Measurements from ENCODE around the gene EEPD1. TPM values are rescaled to one million over a fixed set of nuclear protein-coding genes. Genes with fewer than 3 reads are reported as not detected.

Gene EEPD1
- total RNA-seq, 4 donors from 2014 or later, result 1.8 to 18.4 (median 11.2) TPM

GRCh38 chr7:36297364-36298009 lies 144.4 kb downstream of the EEPD1 start:
- intact Hi-C loops (cut with DNase I; ENCODE audit: low total_unique reads), result no loop called here
- DNase-seq, result no peak
- H3K27me3 ChIP-seq, result no peaks in the 10 kb centered on the region
- no peaks in the 10 kb centered on the region for H3K36me3 ChIP-seq
- no peaks in the 10 kb centered on the region for H3K4me1 ChIP-seq
- TF ChIP-seq POLR2A (IDR thresholded peaks at IDR 0.05) (no peak), CTCF (IDR thresholded peaks at IDR 0.05) (no peak)
- no peak overlapping the region for H3K27ac ChIP-seq
- H3K4me3 ChIP-seq, result no peak overlapping the region
- H3K9me3 ChIP-seq, result no peaks in the 10 kb centered on the region

DNA sequence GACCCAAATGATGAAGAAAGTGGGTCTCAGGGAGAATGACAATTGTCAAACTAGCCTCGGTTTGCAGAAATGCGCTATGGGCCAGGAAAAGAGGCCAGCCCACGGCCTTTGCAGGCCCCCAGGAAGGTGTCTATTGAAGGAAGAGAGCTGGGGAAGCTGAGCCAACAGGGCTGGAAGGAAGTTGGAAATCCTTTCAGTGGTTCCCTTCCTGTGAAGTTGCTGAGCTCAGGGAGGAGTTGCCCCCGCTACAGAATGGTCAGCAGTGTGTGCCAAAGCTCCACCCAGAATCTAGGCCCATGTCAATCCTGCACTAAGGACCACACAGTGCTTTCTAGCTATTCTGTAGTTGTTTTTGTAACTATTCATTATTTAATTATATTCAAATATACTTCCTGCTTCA lies 145.1 kb downstream of the EEPD1 start:
- Histone ChIP-seq H3K27ac (no peak overlapping the region), H3K4me3 (no peak overlapping the region), H3K4me1 (no peaks in the 10 kb centered on the region), H3K9me3 (no peaks in the 10 kb centered on the region), H3K36me3 (no peaks in the 10 kb centered on the region), H3K27me3 (no peaks in the 10 kb centered on the region)
- intact Hi-C loops (cut with DNase I; ENCODE audit: low total_unique reads), result no loop called here
- TF ChIP-seq CTCF (IDR thresholded peaks at IDR 0.05) (no peak), POLR2A (IDR thresholded peaks at IDR 0.05) (no peak)
- no peak for DNase-seq

GRCh38 chr7:36299223-36299774 lies 146.2 kb downstream of the EEPD1 start:
- peaks cover 0 to 6% of the 10 kb centered on the region in 2 donors for H3K4me1 ChIP-seq
- H3K27me3 ChIP-seq, result no peaks in the 10 kb centered on the region
- no peak overlapping the region for H3K27ac ChIP-seq
- no peak overlapping the region for H3K4me3 ChIP-seq
- H3K9me3 ChIP-seq, result no peaks in the 10 kb centered on the region
- TF ChIP-seq CTCF (IDR thresholded peaks at IDR 0.05) (no peak), POLR2A (IDR thresholded peaks at IDR 0.05) (no peak)
- no peak for DNase-seq
- intact Hi-C loops (cut with DNase I; ENCODE audit: low total_unique reads), result no loop called here
- no peaks in the 10 kb centered on the region for H3K36me3 ChIP-seq

DNA sequence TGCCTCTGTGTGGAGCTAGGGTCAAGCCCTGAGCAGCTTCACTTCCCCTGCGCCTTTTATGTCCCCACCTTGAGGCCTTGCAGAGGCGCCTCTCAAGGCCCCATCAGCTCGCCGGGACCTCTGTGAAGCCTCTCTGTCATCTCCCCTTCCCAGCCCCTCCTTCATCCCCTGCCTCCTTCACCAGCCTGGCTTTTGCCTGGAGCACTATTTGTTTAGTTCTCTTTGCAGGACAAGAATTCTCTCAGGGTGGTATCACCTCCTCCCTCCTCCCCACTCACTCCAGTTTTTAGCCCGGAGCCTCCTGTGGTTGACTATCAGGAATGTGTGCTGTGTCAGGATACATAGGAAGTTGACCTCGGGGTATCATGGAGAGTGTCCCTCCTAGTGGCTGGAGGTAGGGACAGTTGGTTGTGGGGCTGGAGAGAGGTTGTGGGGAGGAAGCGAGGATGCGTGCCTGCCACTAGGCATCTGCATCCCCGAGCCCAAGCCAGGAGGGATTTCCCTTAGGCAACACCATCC lies 146.8 kb downstream of the EEPD1 start:
- no peaks in the 10 kb centered on the region for H3K27me3 ChIP-seq

More for the DNA sequence above, 146.8 kb downstream of the EEPD1 start:
- no peak for DNase-seq
- H3K4me1 ChIP-seq, result peaks cover 0 to 6% of the 10 kb centered on the region in 2 donors
- H3K27ac ChIP-seq, result no peak overlapping the region
- H3K9me3 ChIP-seq, result no peaks in the 10 kb centered on the region
- H3K36me3 ChIP-seq, result no peaks in the 10 kb centered on the region
- no peak overlapping the region for H3K4me3 ChIP-seq
- TF ChIP-seq POLR2A (IDR thresholded peaks at IDR 0.05), result no peak
- no peak for TF ChIP-seq CTCF (IDR thresholded peaks at IDR 0.05)
- intact Hi-C loops (cut with DNase I; ENCODE audit: low total_unique reads), result no loop called here

All from uterus (tissue), 4 donors.